ENCODE data around the gene MAL.

- no peak for TF ChIP-seq ARID5B (CRISPR knock-in tag; IDR thresholded peaks at IDR 0.05)
- TF ChIP-seq MXD4 (CRISPR knock-in tag; IDR thresholded peaks at IDR 0.05) = no peak
- no peak for TF ChIP-seq SP1 (IDR thresholded peaks at IDR 0.05)
- TF ChIP-seq SP1 (CRISPR knock-in tag; IDR thresholded peaks at IDR 0.05) = no peak
- TF ChIP-seq AFF4 (CRISPR knock-in tag; IDR thresholded peaks at IDR 0.05) = no peak
- TF ChIP-seq, protein P1, sequence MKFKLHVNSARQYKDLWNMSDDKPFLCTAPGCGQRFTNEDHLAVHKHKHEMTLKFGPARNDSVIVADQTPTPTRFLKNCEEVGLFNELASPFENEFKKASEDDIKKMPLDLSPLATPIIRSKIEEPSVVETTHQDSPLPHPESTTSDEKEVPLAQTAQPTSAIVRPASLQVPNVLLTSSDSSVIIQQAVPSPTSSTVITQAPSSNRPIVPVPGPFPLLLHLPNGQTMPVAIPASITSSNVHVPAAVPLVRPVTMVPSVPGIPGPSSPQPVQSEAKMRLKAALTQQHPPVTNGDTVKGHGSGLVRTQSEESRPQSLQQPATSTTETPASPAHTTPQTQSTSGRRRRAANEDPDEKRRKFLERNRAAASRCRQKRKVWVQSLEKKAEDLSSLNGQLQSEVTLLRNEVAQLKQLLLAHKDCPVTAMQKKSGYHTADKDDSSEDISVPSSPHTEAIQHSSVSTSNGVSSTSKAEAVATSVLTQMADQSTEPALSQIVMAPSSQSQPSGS (CRISPR knock-in tag; IDR thresholded peaks at IDR 0.05) = no peak
- no peak for TF ChIP-seq POLR2AphosphoS5 (IDR thresholded peaks at IDR 0.05; ENCODE audit: low read depth, low read length)
- TF ChIP-seq KAT7 (CRISPR knock-in tag; IDR thresholded peaks at IDR 0.05; ENCODE audit: borderline replicate concordance) = no peak
Observed at GRCh38 chr2:95062242-95063085, 37.0 kb downstream of the MAL start.

All from HepG2 (cell line).